T follicular helper cell (primary cell): ENCODE results near the gene PAMR1.

Experiments
- DNase-seq: peaks from one replicate; pipeline ENCODE4 v3.0.0-alpha.2; 2020; ENCODE audit warnings: low read depth

The PAMR1 gene

GRCh38 chr11:35459489-35459888 lies 65.9 kb downstream of the PAMR1 start:
- DNase-seq, result no peak

DNA sequence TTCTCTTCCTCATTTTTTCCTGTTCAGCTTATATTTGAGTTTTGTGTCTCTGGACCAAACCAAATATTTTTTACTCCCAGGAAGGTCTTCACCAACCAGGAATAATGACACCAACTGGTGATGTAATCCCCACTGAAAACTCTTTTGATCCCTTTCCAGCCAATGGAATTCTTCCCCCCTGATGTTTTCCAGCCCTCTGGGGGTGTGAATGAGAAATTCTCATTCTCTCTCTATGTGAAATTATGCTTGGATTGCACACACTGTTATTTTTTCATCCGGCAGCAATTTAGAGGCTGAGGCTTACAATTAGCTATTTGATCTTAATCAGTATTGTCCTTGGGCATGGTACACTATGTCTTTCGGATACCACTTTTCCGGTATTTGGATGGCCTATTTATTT lies 66.6 kb downstream of the PAMR1 start:
- no peak for DNase-seq

- no peak for DNase-seq
These were observed 71.1 kb downstream of the PAMR1 start for GRCh38 chr11:35454362-35454761.

DNA sequence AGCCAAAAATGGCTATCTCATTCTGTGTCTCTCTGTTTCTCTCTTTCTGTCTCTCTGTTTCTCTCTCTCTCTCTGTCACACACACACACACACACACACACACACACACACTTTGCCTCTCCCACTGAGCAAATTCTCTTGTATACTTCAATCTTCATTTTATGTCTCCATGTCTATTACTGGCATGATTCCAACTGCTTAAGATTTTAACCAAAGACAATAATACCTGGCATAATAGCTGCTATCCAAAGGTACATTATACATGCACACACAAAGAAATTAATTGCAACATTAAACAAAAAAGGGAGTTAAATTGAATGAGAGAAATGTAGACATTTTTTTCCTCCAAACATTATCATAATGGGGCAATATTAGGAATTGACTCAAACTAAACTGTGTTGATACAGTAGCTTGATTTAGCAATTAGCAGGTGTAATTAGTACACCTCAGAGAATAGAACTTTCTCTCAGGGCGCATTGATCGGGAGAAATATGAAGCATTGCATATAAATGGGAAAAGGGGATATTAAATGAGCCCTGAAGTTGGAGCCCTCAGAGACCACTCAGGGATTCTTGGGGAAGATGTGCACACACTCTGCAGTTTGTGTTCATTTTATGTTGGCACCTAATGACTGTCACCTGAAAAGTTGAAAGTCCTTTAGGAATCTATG lies 88.7 kb downstream of the PAMR1 start:
- DNase-seq, result no peak

DNA sequence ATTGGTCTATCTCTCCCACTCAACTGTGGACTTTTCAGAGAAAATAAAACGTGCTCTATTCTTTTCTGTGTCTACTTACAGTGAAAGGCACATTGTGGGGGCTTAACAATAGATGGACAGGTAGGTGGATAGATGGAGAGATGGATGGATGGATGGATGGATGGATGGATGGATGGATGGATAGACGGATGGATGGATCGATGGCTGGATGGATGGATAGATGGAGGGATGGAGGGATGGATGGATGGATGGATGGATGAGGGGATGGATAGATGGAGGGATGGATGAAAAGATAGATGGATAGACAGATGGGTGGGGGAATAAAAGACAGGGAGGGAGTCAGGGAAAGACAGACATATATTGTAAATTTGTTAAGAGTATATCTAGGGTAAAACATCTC lies 91.8 kb downstream of the PAMR1 start:
- no peak for DNase-seq

GRCh38 chr11:35432464-35432863 lies 93.0 kb downstream of the PAMR1 start:
- DNase-seq, result no peak

GRCh38 chr11:35427071-35427470 lies 98.3 kb downstream of the PAMR1 start:
- DNase-seq, result no peak

- DNase-seq, result no peak
These were observed 99.1 kb downstream of the PAMR1 start for GRCh38 chr11:35426351-35426750.

DNA sequence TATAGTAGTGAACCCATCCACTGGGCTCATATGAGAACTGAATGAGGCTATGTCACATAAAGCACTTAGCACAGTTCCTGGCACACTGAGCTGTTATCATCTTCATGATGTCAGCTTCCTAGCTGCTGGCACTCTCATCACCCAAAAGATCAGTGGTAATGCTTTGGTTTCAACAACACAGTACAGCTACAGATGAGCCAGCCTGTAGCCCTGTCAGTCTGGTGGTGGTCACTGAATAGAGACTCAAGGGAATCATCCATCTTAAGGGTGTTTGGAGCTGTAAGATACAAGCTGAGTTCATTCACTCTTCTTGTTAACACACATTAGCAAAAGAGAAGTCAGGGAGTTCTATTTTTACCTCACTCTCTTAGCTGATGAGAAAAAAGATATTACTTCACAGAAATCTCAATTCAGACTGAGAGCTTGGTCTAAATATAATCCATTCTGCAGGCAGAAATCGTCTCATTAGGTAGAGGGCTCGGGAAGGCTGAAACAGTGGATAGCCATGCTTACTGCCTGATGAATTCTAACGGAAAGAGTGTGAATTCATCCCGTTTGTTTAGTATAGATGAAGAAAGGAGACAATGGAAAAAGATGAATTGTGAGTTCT lies 99.7 kb downstream of the PAMR1 start:
- DNase-seq, result no peak

- DNase-seq, result no peak
These were observed 101.1 kb downstream of the PAMR1 start for GRCh38 chr11:35424157-35424940.

GRCh38 chr11:35420371-35420770 lies 105.0 kb downstream of the PAMR1 start:
- DNase-seq, result no peak

- DNase-seq, result no peak
These were observed 105.5 kb downstream of the PAMR1 start for GRCh38 chr11:35419830-35420333.

GRCh38 chr11:35419184-35419829 lies 106.1 kb downstream of the PAMR1 start, which contains the start of gene SLC1A2:
TSS of gene SLC1A2 (minus strand) at chr11:35419558. CDS start at chr11:35418966, 592 bp downstream.
- no peak for DNase-seq

- no peak for DNase-seq
These were observed 106.9 kb downstream of the PAMR1 start for GRCh38 chr11:35418282-35419183.

DNA sequence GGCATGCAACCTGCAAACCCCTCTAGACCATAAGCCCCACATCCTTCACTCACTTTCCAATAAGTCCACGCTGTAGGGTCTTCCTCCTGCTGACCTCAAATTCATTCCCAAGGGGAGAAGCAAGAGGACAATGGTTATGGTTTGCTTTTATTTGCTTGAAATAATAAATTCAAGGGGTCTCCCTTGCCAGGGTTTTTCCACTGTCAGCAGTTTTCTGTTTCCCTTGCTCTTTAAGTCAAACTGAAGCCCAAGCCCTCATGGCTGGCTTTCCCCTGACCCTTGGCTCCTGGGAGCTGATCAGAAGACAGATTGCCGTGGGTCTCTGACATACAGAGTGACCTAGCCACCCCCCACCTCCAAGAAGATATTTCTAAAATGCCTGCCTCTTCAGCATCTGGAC lies 109.9 kb downstream of the PAMR1 start:
- no peak for DNase-seq

DNA sequence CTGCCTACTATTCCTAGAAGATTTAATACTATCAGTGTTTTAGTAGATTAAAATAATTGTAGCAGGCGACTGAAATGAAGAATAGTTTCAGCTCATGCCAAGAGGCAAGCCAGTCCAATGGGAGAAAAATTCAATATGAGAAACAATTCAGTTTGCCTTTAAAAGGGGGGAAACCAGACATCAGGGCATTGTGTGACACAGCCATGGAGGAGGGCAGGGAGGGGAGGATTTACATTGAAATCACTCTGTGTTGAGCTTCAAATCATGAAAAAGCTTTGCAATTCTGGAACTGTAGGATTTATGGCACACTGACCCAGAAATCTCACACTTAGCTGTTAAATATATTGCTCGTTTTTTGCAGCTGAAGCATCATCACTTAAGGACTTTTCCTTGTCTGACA lies 110.6 kb downstream of the PAMR1 start:
- DNase-seq, result no peak

GRCh38 chr11:35414311-35414710 lies 111.1 kb downstream of the PAMR1 start:
- no peak for DNase-seq

GRCh38 chr11:35413598-35413997 lies 111.8 kb downstream of the PAMR1 start:
- no peak for DNase-seq

- DNase-seq, result no peak
These were observed 113.1 kb downstream of the PAMR1 start for GRCh38 chr11:35412285-35412684.

DNA sequence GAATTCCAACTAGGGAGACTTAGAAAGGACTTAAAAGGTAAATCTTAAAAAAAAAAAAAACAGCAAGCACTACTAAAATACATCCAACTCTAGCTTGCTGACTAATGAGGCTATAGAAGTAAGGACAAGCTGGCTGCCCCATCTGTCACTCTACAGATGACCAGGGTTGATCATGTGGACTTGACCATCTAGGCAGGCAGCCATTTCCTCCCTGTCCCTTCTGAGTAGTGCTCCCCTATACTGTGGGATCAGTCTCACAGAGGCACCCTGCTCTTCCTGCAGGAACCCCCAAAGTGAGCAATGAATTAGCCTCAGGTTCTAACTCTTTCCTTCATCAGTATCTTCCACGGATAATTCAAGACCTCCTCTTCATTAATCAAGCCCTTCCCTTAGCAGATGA lies 118.4 kb downstream of the PAMR1 start:
- DNase-seq, result no peak

GRCh38 chr11:35404388-35404775 lies 121.0 kb downstream of the PAMR1 start:
- DNase-seq, result no peak
